ENCODE results near the gene SNCB.
"Not testable (repeated sequence)": the region's sequence is repeated elsewhere in the genome, so short reads cannot be mapped to it uniquely, and the experiment has no call there.

SNCB gene

DNA sequence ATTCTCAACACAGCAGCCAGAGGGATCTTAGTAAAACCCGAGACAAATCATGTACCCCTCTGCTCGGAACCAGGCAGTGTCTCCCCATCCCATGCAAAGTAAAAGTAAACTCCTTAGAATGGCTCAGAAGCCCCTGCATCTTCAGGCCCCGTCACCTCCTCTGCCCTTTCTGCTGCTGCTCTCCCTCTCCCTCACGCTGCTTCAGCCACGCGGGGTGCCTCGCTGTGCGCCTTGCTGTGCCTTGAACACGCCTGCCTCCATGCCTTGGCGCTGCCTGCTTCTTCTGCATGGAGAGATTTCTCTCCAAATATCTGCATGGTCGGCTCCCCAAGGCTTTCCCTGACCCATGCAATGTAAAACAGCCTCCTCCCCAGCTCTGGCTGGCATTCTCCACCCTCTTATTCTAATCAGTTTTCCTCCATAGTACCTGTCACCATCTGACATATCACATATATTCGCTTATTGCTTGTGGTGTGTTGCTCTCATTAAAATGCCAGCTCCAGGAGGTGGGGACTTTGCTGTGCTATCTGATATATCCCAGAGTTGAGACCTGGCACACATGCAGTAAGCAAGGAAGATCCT is 28.3 kb downstream of the SNCB start:
- in situ Hi-C loops (cut with MboI; ENCODE audit: low sequenced_read_pairs) = no loop called here

DNA sequence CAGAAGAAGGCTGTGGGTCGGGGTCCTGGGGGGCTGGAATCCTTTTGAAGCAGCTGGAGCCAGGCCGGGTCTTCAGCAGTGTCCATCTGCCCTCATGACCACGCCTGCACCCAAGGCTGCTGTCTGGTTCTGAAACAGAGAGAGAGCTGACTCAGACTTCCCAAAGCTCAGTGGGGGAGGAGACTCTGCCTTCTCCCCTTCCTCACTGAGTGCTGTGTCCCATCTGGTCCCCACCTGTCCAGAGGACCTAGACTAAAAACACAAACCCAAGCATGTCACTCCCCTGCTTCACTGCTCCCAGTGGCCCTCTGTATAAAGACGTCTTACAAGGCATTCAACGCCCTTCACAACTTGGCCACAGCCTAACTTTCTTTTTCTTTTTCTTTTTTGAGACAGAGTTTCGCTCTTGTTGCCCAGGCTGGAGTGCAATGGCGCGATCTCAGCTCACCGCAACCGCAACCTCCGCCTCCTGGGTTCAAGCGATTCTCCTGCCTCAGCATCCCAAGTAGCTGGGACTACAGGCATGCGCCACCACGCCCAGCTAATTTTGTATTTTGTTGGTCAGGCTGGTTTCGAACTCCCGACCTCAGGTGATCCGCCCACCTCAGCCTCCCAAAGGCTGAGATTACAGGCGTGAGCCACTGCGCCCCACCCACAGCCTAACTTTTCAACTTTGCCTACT is 30.4 kb downstream of the SNCB start:
- in situ Hi-C loops (cut with MboI; ENCODE audit: low sequenced_read_pairs) = not testable (repeated sequence)

DNA sequence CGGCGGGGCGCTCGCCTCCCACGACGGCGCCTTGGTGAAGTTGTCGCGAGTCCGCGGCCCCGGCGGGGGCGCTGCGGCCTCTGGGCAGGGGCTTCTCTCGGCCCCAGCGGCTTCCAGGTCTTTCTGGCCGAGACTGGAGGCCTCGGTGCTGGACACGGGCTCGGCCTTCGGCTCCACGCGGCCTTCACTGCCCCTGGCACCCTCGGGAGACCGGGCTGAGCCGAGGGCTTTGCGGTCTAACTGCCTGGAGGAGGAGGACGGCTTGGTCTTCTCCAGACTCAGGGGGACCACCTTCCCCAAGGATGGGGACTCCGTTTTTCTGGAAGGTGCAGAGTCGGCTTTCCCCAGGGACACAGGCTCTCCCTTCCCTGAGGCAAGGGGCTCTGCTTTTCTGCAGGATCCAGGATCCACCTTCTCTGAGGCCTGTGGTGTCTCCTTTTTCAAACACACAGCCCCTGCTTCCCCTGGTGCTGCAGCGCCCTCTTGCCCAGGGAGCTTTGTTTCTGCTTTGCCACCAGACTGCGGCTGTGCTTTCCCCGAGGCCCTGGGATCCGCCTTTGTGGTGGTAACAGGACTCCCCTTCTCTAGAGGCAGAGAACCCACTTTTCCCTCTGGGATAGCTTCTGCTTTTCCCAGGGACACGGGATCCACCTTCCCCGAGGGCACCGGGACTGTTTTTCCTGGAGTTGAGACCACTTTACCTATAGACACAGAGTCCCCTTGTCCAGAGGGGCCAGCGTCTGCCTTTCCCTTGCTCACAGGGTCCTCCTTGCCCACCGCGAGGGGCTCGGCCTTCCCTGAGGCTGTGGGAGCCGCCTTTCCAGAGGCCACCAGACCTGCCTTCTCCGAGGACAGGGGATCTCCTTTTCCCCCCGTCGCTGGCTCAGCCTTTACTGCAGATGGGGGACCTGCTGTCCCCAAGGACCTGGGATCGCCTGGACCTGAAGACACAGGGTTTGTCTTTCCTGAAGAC is 32.6 kb downstream of the SNCB start:
- in situ Hi-C loops (cut with MboI; ENCODE audit: low sequenced_read_pairs) = no loop called here

DNA sequence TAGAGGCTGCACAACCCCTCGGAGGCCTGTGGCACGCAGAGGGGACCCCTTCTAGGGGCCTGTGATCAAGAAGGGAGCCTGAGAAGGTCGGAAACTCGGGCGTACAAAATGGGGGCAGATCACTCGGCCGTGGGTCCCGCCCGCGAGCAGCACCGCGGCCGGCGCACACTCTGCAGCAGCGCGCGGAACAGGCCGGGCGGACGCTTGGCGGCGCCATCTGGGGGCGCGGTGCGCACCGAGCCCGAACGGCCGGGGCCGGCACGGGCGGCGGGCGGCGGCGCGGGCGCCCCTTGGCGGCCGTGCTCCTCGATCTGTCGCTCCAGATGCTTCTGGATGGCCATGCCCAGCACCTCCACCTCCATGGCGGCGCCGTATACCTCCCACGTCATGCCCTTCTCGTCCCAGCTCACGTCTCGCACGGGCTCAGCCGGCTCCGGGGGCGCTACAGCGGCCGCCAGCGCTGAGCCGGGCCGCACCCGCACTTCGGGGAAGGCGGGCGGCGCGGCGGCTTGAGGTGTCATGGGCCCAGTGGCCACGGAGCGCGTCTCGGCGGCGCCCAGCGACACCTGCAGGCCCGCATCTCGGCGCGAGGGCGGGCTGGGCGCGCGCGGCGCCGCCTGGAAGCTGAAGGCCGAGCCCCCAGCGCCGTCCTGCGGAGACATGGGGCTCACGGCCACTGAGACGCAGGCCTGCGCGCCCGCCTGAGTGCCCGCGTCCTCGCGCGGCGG is 33.5 kb downstream of the SNCB start:
- in situ Hi-C loops (cut with MboI; ENCODE audit: low sequenced_read_pairs) = no loop called here

DNA sequence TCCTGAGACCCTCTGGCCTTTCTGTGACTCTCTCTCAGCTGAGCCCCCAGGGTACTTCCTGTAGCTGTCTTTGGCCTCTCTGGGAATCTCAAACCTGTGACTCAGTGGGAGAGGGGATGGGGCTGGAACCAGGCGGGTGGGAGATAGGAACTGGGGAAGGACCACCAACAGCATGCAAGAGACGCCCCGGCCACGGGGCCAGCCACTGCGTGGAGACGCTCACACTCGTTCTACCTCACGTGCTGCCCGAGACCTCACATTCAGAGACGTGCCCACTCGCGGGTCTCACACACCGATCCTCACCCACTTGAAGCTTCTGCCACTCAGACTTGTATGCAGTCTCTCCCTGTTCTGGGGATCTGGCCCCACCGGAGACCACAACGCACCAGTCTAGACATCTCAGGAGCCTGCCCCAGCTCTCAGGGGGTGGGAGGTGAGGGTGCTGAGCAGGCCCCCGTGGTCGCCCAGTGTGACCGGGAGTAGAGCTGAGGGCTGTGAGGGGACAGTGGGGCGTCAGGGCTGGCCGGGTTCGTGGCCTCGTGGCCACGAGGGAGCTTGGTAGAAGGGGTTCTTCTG is 34.2 kb downstream of the SNCB start:
- in situ Hi-C loops (cut with MboI; ENCODE audit: low sequenced_read_pairs) = no loop called here

DNA sequence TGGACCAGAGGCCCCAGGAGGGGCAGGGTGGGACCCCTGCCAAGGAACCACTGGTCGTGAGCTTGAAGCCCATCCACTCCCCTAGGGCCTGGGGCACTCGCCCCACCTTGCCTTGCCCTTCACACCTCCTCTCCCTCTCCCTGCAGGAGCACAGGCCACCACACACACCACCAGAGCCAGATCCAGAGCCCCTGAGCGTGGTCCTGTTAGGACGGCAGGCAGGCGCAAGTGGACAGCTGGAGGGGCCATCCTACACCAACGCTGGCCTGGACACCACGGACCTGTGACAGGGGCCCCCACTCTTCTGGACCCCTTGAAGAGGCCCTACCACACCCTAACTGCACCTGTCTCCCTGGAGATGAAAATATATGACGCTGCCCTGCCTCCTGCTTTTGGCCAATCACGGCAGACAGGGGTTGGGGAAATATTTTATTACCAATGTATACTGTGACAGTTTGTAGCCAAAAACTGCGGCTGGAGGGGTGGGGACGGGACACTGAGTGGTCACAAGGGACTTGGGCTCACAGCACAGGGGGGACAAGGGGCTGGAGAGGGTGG is 34.9 kb downstream of the SNCB start:
- in situ Hi-C loops (cut with MboI; ENCODE audit: low sequenced_read_pairs) = no loop called here

DNA sequence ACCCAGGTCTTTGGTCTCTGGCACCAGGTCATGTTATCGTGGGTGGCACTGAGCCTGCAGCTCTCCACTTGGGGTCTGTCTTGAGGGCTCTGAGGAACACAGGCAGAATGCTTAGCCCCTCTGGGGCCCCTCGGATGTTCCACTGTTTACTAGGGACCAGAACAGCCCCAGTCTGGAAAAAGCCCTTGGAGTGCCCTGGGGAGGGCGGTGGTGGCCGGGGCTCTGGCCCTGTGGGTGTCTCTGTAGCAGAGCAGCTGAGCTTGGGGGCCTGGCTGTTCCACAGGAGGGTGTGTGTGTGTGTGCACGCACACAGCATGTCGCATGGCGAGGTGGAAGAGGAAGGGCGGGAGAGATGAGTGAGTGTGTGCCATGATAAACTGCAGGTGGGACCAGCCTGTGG is 35.8 kb downstream of the SNCB start:
- in situ Hi-C loops (cut with MboI; ENCODE audit: low sequenced_read_pairs) = no loop called here

DNA sequence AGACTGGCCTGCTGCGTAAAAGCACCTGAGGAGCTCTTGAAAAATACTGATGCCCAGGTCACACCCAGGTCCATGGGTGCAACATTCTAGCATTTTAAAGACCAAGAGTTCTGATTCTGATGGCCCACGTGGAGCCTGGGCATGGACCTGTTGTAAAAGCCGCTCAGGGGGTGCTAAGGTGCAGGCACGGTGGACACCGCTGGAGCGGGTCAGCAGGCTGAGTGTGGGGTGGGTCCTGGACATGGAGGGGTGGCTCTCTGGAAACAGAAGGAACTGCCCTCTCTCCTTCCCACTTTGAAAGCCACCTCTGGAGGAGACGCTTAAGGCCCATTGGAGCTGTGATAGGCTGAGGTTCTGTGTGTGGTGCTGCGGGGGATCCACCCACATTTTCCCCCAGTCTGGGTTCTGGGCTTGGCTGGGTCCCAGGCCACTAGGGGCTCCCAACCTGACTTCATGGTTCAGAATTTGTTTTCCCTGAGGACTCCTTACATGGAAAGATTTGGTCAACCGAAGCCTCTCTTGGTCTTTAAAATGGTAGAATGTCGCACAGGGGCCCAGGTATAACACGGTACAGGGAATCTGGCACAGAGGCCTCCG is 37.0 kb downstream of the SNCB start:
- in situ Hi-C loops (cut with MboI; ENCODE audit: low sequenced_read_pairs) = no loop called here

DNA sequence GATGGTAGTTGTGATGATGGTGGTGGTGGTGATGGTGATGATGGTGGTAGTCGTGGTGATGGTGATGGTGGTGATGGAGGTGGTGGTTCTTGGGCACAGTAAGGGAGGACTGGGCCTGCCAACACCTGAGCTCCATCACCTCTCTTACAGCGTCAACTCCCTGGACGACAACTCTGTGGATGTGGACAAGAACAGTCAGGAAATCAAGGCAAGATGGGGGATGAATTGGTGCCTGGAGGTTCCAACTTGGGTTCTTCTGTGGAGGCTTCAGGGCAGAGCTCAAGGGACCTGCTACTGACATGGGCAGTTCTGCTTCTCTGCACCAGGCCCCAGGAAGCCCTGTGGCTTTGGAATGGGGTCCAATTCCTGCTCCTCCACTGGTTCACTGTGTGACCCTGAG is 37.8 kb downstream of the SNCB start:
- in situ Hi-C loops (cut with MboI; ENCODE audit: low sequenced_read_pairs) = no loop called here

DNA sequence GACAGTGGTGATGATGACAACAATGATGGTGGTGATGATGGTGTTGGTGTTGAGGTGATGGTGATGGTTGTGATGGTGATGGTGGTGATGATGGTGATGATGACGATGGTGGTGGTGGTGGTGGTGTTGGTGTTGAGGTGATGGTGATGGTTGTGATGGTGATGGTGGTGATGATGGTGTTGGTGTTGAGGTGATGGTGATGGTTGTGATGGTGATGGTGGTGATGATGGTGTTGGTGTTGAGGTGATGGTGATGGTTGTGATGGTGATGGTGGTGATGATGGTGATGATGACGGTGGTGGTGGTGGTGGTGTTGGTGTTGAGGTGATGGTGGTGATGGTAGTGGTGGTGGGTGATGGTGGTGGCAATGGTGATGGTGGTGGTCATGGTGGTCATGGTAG is 38.7 kb downstream of the SNCB start:
- in situ Hi-C loops (cut with MboI; ENCODE audit: low sequenced_read_pairs) = not testable (repeated sequence)

DNA sequence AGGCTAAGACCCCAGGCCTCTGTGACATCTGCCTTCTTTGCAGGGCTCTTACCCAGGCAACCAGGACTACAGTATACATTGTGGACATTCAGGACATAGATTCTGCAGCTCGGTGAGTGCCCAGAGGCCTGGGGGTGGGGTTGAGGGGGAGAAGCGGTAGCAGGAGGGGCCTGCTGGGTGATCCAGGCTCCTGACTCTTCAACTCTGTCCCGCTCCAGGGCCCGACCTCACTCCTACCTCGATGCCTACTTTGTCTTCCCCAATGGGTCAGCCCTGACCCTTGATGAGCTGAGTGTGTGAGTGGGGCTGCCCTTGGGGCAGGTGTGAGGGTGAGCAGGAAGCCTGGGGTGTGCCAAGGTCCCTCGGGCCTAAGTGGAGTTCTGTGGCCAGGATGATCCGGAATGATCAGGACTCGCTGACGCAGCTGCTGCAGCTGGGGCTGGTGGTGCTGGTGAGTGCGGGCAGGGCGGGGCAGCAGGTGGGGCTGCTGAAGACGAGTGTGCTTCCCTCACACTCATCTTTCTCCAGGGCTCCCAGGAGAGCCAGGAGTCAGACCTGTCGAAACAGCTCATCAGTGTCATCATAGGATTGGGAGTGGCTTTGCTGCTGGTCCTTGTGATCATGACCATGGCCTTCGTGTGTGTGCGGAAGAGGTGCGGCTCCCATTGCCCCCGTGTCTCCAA is 40.2 kb downstream of the SNCB start:
- in situ Hi-C loops (cut with MboI; ENCODE audit: low sequenced_read_pairs) = no loop called here

DNA sequence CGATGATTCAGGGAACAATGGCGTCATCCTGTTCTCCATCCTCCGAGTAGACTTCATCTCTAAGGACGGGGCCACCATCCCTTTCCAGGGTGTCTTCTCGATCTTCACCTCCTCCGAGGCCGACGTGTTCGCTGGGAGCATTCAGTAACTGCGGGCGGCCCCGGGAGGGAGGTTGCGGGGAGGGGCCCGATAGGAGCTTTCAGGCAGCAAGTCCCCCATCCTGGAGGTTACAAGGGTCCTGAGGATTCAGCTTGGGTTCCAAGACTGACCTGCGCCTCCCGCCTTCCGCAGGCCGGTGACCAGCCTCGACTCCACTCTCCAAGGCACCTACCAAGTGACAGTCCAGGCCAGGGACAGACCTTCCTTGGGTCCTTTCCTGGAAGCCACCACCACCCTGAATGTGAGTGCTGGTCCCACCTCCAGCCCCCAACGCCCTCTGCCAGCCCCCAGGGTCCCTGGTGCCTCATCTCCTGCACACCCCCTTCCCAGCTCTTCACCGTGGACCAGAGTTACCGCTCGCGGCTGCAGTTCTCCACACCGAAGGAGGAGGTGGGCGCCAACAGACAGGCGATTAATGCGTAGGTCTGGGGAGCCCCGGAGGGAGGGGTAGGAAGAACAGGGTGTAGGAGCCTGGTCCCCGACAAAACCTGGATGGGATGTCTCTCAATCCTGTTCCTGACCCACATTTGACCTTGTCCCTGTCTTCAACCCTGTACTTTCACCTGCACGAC is 41.1 kb downstream of the SNCB start:
- in situ Hi-C loops (cut with MboI; ENCODE audit: low sequenced_read_pairs) = no loop called here

DNA sequence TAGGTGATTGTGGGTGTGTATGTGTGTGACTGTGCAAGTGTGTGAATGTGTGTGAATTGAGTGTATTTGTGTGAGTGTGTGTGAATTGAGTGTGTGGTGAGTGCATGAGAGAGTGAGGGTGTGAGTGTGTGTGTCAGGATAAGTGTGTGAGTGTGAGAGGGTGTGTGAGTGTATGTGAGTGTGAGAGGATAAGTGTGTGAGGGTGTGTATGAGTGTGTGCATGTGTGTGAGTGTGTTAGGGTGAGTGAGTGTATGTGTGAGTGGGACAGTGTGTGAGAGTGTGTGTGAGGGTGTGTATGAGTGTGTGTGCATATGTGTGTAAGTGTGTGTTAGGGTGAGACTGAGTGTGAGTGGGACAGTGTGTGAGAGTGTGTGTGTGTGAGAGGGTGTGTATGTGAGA is 42.0 kb downstream of the SNCB start:
- in situ Hi-C loops (cut with MboI; ENCODE audit: low sequenced_read_pairs) = no loop called here

DNA sequence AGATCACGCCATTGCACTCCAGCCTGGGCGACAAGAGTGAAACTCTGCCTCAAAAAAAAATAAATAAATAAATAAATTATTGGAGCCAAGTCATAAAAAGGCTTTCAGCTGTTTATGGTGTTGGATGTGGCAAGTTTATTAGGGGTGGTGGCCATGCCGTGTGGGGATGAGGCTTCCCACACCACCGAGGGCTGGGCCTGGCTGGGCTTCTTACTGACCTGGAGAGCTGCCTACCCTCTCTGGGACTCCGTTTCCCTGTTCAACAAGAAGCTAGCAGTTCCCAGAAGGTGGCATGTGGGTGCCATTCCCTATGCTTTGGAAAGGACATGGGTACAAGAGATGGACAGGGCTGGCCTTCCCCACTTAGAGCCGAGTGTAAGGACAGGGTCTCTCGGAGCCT is 42.9 kb downstream of the SNCB start:
- in situ Hi-C loops (cut with MboI; ENCODE audit: low sequenced_read_pairs) = no loop called here

DNA sequence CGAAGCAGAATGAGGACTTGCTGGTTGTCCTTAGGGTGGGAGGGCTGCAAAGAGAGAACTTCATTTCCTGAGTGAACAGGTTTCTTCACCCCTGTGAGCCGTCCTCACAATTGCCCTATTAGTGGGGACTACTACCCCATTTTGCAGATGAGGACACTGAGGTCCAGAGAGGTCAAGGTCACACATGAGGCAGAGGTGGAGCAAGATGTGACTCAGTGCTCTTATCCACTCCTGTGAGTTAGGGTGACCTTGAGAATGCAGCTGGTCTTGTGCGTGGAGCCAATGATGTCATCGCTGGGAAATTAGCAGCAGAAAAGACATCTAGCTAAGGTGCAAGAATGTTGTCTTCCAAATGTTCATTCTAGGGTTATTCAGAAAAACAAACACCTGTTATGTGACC is 47.3 kb downstream of the SNCB start:
- in situ Hi-C loops (cut with MboI; ENCODE audit: low sequenced_read_pairs) = no loop called here

DNA sequence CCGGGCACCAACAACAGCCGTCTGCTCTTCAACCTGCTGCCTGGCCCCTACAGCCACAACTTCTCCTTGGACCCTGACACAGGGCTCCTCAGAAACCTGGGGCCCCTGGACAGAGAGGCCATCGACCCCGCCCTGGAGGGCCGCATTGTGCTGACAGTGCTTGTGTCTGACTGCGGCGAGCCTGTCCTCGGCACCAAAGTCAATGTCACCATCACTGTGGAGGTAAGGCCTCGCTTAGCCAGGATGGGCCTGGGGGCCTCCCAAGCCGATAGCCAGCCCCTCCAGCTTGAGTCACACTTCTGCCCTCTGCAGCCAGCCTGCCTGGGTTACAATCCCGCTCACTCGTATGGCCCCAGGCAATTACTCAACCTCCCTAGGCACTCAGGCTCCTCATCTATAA is 49.0 kb downstream of the SNCB start:
- in situ Hi-C loops (cut with MboI; ENCODE audit: low sequenced_read_pairs) = no loop called here

DNA sequence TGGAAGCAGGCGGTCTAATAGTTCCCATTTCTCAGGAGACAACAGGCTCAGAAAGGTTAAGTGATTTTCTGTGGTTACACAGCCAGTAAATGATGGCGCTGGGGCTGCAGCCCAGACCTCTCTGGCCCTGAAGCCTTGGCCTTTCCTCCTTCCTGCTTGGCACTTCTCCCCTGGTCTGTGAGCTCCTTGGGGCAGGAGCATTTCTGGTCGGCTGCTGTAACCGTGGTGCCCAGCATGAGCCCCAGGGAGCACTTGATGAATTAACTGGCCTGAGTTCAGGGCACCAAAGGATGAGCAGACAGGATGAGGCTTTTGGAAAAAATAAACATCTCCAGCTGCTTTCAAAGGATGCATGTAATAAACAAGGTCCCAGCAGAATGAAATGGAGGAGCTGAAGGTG is 51.0 kb downstream of the SNCB start:
- in situ Hi-C loops (cut with MboI; ENCODE audit: low sequenced_read_pairs) = no loop called here

DNA sequence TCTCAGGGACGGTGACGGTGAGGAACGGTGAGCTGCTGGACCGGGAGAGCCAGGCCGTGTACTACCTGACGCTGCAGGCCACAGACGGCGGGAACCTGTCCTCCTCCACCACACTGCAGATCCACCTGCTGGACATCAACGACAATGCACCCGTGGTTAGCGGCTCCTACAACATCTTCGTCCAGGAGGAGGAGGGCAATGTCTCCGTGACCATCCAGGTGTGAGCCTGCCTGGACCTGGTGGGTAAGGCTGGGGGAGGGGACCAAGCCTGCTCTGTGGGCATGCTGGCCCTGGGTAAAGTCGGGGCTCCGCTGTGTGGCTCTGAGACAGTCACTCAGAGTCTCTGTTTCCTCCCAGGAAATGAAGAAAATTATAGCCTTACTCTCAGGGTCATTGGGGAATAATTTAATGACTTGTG is 51.9 kb downstream of the SNCB start:
- in situ Hi-C loops (cut with MboI; ENCODE audit: low sequenced_read_pairs) = no loop called here

All from hTERT RPE-1 (cell line).